ENCODE results near the gene PRKG1.

Gene PRKG1

DNA sequence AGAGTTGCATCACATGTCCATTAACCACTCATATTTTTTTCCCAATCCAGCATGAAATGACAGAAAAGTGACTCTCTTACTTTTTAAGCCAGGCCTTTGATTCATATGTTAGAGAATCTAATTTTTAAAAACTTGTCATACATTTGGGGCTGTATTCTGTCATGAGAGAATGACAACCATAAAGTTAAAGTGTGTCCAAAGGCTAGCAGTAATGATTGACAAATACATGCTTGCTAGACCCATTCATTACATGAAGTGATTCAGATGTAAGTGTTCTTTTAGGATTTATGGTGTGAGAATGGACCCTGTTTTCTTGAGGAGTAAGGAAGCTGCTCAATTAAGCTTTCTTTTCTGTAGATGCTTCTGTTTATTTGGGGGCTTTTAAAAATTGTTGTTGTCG lies 549.7 kb downstream of the PRKG1 start:
- DNase-seq, result no peak

DNA sequence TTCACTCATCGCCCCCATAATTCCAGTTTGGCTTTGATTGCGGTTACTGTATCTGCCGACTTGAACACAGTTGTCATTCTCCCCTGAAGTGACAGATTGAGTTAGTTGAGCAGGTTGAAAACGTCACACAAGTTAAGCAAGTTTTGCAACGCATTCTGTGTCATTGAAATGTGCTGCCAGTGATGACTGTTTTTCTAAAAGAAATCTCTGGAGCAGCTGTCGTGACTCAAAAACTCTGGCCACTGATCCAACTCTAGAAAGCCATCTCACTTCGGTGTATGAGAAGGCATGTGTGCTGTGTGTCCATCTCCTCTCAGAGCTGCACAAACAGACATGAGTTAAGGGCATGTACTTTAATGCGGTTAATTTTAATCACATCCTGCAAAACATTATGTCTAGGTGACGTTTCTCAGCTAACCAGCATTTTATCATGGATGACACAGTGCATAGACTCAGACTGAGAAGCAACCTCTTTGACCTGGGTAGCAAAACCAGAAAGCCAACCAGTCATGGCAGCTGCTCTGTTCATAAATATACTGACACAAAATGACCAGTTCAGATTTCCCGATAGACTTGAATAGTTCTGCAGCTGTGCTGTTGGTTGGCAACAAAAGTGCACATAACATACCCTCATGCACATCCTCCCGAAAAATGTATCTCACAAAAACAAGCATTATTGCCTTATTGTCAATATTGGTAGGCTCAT lies 555.8 kb downstream of the PRKG1 start:
- no peak for DNase-seq

DNA sequence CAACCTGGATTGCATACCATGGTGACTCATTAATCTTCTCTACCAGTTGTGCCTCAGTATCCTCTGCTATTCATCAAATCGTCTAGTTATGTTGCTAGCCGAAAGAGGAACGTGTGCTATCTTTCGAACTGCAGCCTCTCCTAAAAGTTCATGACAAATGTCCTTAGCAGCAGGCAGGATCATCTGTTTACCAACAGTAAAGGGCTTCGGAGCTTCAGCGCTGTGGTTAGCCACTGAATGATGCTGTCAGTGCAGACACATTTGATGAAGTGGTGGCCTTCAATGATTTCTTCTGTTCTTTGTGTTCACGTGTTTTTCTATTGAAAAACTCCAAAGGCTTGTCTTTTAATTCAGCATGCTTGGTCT lies 556.3 kb downstream of the PRKG1 start:
- no peak for DNase-seq

DNA sequence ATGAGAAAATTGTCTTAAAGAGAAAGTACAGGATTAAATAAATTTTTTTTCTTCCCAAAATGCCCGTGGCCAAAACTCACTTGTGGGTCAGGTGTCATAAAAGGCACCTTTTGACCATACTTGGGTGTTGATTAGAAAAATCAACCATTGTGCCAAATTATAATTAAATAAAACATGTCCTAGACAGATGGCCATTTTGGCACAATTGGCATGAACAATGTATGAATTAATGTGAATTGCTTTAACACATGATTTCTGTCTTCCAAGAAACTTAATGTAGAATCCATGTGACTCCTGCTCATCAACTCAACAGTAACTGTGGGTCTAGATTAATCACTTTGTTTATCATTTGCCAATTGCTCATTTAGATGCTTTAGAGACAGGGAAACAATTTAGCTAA lies 561.1 kb downstream of the PRKG1 start:
- DNase-seq, result no peak

DNA sequence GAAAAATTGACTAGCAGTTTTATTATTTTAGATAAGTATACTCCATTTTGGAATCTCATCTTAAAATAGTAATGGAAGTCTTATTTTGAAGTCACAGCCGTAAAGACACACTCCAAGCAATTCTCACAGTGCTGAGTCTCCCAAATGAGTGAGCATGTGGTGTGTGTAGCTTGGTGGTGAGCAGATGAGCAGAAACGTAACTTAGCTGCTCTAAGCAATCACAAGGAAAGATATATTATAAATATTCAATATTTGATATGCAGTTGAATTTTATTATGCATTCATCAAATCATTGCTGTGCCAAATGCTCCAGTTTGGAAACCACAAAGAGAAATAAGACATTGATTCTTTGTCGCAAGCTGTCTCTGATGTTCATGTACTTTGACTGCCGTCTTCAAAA lies 563.9 kb downstream of the PRKG1 start:
- DNase-seq, result no peak

DNA sequence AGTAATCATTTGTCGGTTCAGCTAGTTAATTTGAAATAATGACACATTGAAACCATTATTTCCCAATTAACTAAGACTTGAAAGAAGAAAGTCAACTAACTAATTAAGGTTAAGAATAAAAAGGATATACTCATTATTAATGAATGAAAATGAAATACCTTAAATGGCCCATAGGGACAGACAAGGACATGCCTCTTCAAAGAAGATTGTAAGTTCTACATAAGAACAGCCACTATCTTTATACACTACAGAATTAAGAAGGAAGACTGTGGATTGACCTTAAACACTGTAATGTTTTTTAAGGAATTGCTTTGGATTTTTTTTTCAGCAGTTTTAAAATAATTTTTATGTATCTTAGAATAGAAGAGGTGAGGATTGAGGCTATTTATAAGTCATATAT lies 564.5 kb downstream of the PRKG1 start:
- no peak for DNase-seq

DNA sequence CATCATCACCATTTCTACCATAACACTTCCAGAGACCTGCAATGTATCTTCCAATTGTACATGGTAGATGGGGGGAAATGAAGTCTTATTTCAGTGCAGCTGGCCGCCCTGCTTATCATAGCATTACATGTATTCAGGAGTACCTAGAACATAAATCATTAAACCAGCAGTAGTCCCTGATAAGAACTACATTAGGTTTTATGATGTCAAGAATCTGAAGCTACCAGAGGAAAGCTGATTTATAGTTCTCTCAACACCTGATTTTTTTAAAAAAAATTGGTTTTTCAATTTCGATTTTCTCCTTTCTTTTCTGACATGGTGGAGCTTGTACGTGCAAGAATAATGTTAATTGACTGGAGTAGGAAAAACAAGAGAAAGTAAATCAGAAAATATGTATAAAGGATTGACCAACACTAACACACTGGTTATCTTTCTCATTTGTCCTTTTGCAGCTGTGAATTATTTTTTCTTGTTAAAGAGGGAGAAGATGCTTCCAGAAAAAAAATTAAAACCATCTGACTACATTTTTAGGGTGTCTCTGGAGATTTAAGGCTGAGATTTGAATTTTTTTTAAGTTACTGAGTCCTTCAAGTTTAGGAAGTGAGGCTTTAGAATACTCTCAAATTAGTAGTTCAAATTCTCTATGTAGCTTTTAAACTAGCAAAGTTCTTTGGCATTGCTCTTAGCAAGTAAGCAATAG lies 566.0 kb downstream of the PRKG1 start:
- no peak for DNase-seq

DNA sequence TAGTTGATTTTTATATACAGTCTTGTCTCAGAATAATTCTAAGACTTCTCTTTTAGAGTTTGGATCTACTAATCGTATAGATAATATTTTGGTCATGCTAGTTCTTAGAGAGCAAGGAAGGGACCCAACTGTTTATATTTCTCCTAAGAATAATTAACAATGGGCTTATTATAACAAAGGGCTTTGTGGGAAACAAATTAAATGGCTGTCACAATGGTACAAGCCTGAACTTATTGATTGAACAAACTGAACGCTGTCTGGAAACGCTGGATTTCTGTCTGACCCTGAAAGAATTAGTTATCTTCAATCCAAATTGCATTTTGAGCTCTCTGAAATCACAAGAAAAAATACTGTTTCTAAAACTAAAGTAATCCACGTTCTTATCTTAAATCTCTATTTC lies 568.3 kb downstream of the PRKG1 start:
- no peak for DNase-seq

DNA sequence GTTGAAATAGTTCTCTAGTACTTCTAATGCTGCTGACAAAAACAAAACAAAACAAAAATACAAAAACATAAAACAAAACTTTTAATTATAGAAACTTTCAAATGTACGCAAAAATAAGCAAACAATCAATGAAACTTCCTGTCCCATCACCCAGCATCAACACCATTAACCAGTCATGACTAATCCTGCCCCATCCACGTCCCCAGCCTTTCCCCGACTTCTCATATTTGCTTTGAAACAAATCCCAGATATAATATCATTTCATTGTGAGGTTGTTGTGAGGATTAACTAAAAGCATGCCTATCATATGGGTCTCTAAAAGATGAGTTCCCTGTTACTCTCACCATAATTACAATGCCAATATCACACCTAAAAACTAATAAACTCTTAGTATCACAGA lies 569.4 kb downstream of the PRKG1 start:
- DNase-seq, result no peak

DNA sequence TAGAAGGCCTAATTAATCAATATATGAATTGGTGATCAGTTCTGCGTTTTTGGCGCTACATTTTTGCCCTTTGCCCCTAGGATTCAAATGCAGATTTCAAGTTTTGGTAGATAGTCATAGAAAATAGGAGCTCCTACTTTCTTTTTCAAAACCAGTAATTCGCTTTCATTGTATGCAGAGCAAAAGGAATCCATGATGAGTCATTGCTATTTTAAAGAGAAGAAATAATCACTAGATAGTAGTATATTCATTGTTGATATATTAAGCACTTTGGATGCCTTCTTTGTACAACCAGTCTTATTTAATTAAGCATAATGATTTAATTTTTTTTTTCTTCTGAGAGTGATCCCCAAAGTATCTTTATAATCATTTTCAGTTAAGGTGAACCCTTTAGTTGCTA lies 574.8 kb downstream of the PRKG1 start:
- no peak for DNase-seq

DNA sequence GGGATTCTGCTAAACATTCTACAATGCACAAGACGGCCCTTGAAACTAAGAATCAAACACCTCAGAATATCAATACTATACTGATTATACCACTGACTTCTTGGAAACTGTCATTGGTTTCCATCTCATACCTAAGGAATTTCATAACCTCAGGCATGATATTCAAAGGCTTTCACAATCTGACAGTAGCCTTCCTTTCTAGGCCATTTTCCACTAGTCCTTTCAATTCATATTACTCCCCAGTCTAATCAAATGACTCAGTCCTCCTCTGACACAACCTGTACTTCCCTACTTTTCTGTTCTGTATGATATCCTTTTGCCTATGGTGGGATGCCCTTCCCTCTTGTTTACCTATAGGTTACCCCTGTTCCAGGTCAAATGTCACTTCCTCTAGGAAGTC lies 576.8 kb downstream of the PRKG1 start:
- no peak for DNase-seq

DNA sequence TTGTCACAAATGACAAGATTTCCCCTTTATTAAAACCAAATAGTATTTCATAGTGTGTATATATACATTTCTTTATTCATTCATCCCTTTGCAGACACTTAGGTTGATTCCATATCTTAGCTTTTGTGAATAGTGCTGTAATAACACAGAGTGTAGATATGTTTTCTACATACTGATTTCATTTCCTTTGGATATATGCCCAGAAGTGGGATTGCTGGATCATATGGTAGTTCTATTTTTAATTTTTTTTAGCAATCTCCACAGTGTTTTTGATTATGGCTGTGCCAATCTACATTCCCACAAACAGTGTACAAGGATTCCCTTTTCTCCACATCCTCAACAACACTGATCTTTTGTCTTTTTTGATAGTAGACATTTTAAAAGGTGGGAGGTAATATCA lies 578.7 kb downstream of the PRKG1 start:
- DNase-seq, result no peak

DNA sequence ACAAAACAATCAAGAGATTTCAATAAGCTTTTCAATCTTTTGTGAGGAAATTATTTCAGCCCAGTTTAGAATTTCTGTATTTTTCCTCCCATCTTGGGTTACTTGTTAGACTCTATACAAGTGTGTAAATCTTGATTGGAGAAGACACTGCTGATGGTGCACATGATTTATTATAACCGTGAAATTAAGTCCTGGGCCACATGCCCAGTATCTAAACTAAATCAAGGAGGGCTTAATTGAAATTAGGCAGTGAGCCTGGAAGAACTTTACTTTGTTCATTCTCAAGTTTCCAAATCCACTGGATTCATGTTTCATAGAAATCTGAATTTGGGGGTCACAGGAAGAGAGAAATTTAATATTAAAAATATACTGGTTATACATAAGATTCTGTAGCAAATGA lies 580.6 kb downstream of the PRKG1 start:
- DNase-seq, result no peak

DNA sequence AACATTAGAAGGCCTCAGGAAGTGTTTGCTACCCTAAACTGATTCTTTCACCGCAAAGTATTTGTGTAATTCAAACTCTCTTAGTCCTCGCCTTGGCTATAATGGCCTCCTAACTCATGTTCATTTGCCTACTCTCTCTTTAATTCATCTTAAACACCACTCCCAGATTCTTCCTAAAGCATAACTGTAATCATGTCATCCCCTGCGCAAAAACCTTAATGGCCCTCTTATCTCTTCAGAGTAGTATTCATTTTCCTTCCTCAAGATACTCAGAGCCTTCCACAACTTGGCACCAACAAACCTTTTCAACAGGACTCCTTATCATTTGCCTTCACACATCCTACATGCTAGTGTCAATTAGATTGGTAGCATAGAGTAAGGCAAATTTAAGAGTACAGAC lies 582.2 kb downstream of the PRKG1 start:
- no peak for DNase-seq

DNA sequence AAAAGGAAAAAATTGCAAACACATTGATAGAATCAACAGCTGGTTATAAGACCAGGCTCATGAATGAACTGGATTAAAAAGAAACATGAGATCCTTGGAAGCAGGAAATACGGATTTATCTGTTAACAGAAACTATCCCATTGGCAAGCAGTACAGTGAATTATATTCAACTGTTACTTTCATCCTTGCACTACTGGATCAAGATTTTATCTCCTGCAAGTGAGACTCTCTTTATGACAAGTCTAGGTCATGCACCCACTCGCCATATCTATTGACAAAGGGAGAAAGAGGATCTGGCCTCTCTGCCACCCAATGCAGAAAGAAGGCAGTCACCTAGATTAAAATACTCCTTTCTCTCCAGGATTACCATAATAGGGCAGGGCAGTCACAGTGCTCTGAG lies 583.7 kb downstream of the PRKG1 start:
- no peak for DNase-seq

DNA sequence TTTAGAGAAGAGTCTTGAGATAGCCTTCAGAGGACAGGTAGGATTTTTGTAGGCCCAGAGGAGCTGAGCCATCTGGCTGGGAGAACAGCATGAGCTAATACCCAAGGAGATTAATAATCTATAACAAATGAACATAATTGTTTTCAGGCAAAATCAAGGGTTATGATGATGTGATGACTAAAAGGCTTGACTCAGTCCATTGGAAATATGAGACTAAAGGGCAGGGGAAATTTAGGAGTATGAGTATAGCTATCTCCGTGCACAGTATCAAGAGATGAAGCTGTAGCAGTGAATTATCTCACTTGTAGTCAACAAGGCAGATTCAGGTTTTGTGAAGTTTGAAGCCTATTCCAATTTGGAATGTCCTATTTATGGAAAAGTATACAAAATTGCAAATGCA lies 585.1 kb downstream of the PRKG1 start:
- no peak for DNase-seq

DNA sequence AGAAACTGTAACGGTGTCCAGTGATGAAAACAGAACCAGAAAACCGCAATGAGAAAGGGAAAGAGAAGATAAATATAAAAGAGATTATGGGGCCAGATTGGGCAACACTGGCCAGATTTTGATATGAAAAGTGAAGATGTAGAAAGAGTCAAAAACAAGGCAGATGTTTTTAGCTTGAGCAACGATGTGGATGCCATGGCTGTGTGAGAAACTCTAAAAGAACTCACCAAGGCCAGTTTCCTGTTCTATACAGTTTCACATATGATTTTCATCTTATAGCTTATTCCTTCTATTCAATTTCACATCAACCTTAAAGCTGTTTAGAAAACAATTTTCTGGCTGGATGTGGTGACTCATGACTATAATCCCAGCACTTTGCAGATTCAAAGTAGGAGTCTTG lies 588.8 kb downstream of the PRKG1 start:
- DNase-seq, result no peak

DNA sequence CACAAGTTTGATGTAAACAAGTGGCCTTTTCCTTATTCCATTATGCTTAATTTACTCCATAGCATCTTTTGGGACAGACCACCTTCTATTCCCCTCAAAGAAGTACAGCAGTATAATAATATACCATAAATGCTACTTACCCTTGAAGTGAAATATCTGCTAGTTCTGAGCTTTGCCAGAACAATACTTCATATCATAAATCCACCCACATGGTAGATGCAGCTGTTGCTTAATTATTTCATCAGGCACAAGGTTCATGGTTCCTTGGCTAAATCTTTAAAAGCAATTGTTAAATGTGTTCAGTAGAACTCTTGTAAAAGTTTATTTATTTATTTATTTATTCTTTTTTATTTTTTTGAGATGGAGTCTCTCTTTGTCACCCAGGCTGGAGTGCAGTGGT lies 592.2 kb downstream of the PRKG1 start:
- DNase-seq, result no peak

DNA sequence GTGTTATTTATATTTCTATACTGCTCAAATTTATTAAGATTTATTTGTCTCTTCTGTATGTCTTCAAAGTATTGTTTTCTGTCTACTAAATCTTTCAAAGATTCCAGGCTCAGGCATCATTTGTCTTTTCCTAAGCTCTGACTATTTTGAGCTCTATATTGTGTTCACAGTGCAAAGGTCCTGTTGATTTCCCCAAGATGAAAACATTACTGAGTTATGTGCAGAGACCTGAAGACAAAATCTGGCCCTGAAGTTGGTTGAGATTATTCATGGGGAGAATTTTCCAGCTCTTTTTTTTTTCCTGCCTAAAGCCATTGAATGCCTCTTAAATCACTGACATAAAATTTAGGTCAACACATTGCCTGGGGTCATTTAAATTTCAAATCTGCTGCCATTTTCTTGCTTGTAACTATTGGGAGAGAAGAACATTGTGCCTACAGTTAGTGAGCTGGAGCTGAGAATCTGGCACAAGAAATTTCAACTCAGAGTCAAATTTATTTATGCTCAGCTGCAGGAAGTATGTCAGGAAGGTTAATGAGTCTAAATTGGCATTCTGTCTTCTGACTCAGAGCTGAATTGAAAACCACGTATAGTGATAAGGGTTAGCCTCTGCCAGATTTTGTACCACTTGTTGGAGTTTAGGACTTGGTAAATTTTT lies 593.5 kb downstream of the PRKG1 start:
- DNase-seq, result no peak

DNA sequence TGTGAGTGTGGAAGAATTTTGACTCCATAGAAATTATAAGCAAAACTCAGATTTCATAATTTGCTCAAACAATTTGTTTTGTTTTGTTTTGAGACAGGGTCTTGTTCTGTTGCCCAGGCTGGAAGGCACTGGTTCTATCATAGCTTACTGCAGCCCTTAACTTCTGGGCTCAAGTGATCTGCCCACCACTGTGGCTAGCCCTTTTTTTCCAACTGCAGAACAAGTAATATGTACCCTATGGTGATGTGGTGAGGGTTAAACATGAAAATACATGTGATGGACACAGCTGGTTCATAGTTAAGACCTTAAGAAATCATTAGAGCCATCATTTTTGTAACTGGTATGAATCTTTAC lies 594.0 kb downstream of the PRKG1 start:
- DNase-seq, result no peak

DNA sequence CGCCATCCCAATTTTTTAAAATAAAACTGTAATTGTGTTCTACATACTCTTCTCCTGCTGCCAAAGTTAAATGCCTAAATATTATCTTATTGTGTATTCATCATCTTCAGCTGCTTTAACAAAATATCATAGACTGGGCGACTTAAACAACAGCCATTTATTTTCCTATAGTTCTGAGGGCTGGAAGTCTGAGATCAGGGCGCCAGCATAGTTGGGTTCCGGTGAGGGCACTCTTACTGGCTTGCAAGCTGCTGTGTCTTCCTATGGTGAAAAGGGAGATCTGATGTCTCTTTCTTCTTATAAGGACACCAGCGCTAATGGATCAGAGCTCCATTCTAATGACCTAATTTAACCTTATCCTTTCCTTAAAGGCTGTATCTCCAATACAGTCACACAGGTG lies 594.8 kb downstream of the PRKG1 start:
- DNase-seq, result no peak

DNA sequence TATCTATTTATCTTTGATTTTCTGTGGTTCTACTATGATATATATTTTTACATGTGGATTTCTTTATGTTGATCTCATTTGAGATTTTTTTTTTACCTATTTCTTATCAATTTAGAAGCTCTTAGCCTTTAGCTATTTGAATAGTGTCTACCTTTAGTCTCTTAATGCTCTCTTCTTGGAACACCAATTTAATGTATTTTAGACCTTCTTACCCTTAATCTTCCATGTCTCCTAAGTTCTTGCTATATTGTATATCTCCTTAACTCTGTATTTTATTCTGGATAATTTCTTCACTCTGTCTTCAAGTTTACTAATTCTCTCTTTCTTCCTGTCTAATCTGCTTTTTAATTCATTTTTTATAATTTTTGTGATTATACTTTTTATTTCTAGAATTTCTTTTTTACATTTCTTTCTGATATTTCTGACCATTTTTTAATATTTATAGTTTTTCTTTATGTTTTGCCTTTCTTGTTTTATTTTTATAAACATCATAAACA lies 597.8 kb downstream of the PRKG1 start:
- DNase-seq, result no peak

DNA sequence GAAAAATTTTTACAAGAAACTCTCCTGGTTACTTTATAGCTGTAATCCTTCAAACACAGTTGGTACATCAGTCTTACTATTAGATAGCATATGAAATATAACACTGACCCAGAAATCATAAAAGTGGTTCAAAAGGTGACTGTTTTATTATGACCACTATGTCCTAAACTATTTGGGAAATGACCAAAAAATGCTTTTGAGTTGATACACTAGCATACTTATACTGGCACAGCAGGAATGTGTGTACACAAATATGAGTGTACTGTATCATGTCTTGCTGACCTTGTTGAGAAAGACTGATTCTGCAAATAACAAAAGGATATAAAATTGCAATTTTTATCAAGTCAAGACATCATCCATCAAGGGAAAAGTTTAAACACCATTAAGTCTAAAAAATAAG lies 600.8 kb downstream of the PRKG1 start:
- no peak for DNase-seq

DNA sequence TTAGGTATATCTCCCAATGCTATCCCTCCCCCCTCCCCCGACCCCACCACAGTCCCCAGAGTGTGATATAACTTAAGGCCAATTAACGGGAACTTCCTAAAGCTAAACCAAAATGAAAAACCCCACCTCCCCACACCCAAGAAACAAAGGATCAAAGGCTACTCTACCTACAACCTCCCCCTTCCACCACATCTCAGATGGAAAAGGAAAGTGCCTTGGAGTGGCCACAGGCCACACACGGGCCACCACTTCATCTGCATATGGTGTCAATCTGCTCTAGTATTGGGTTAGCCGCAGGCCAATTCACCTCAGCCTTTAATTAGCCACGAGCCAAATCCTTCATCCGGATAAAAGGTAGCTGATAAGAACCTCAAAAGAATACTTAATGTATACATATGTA lies 605.6 kb downstream of the PRKG1 start:
- no peak for DNase-seq

All from CD4-positive, alpha-beta T cell treated with Interleukin-1 beta for 1 hour (primary cell).